Midbrain (tissue), 1 donor: ENCODE data around the gene LRFN2.

ENCODE experiments used
- DNase-seq: peaks from one replicate; lab custom pipeline; 2025; lab: John Stamatoyannopoulos, UW

Gene LRFN2

DNA sequence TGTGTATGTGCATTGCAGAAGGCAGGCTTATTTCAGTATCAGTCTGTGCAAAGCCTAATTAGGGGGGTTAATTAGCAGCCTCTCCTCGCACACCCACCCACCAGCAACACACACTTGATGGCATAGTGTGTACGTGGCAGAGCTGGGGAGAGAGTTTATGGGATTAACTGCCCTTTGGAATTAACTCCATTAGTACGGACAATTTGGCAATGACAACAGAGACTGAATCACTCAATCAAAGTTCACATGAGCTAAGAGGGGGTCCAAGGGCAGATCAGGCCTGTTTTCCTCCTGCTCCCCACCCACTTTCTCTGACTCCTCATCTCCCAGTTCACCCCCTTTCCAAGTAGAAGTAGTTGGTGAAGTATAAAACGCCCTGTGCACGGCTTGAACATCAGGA is 69.5 kb downstream of the LRFN2 start:
- no peak for DNase-seq

DNA sequence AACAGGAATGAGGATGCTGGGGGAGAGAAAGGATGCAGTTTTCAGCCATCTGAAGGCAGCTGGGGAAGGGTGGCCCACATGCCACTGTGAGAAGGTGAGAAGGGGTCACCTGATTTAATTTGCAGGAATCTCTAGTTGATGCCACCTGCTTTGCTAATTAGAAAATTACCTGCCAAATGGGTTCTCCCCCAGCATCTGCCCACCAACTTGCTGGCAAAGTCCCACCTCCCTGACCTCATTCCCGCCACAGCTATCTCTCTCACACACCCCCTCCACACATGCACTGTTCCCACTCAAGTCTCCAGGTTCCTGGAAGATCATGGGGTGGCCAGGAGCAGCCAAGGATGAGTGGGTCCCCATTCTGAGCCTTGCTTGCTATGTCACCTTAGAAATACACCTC is 70.7 kb downstream of the LRFN2 start:
- no peak for DNase-seq

DNA sequence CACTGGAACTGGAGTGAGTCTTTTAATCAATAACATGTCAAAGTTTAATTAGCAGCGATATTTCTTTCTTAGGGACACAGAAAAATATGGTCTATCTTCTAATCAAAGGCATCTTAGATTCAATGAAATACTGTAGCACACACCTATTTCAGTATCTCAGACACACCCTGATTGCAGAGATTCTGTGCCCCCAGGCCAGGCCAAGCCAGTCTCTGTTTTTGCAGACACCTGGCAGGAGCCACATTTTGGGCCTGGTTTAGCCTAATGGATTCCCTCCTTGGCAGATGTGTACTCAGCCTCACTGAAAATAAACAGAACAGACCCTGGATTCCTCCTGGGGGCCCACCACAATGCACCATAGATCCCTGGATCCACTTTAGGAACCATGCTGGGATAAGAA is 74.8 kb downstream of the LRFN2 start:
- no peak for DNase-seq

DNA sequence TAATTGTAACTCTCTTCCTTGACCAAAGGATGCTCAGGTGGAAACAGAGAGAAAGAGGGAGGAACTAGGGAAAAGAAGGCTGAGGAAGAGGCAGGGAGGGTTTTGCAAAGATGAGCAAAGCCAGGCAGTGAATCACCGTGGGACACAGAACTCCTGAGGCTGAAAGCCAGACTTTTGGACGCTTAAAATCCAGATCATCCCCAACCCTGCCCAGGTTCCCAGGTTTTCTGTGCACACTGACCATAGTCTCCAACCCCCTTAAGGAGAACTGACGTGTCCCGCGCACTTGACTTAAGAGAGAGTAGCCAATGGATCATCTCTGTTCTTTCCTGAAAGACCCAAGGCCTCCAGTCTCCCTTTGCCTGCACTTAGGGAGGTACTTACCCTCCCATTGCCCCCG is 75.3 kb downstream of the LRFN2 start:
- no peak for DNase-seq

- DNase-seq = no peak
Measured at GRCh38 chr6:40510442-40510841, 76.7 kb downstream of the LRFN2 start.

DNA sequence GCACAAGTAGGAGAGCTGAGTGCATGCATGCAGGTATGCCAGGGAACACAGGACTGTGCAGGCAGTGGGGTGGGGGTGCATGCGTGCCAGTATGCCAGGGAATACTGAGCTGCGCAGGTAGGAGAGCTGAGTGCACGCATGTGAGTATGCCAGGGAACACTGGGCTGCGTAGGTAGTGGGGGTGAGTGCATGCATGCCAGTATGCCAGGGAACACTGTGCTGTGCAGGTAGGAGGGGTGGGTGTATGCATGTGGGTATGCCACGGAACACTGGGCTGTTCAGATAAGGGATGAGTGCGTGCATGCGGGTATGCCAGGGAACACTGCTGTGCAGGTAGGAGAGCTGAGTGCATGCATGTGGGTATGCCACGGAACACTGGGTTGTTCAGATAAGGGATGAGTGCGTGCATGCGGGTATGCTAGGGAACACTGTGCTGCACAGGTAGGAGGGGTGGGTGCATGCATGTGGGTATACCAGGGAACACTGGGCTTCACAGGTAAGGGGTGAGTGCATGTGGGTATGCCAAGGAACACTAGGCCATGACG is 77.4 kb downstream of the LRFN2 start:
- DNase-seq = no peak

DNA sequence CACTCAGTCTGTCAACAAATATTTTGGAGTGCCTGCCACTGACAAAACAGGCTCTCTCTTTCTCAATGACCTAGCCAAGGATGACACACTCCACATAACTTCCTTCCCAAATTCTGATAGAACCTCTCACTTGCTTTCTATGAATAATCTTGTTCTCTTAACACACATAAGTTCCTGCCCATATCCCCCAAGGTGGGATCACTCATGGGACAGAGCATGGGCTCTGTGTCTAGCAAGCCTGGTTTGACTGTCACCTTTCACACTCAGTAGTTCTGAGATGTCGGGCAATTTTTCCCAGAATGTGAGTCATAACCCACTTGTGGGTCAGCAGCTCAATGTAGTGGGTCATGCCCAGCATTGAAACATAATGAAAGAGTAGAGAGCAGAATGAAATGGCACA is 78.1 kb downstream of the LRFN2 start:
- no peak for DNase-seq

GRCh38 chr6:40506954-40507353 is 80.2 kb downstream of the LRFN2 start:
- no peak for DNase-seq

GRCh38 chr6:40505191-40505810 is 81.9 kb downstream of the LRFN2 start:
- no peak for DNase-seq

DNA sequence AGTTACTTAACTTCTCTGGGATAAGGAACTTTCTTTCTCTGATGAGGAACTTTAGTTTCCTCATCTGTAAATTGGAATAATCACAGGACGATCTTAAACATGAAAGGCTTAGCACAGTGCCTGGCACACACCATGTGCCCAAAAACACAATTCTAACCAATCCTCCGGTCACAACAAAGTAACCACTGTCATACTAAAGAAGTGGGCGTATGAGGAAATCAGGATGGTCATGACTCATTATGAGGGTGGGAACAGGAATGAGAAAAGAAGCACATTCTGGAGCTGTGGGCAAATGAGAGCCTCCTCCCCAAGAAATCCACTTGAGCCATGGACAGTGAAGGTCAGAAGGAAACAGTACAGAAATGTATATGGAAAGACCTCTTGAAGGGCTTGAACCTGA is 82.9 kb downstream of the LRFN2 start:
- DNase-seq = no peak

DNA sequence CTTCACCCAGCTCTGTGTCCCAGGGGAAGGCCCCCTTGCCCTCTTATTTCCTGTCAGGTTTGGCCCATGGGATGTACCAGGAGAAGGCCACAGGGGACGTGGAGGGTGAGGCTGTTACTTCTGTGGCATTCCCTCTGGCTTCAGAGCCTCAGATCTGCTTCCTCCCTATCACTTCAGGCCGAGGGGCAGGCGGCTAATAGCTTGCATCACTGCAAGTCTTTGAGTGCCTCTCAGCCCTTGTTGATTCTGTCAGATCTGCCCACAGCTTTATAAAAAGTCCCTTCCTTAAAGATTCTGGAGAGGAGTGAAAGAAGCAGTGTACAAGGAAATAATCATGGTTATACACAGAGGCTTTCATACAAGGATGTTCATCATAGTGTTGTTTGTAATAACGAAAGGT is 86.9 kb downstream of the LRFN2 start:
- DNase-seq = no peak

DNA sequence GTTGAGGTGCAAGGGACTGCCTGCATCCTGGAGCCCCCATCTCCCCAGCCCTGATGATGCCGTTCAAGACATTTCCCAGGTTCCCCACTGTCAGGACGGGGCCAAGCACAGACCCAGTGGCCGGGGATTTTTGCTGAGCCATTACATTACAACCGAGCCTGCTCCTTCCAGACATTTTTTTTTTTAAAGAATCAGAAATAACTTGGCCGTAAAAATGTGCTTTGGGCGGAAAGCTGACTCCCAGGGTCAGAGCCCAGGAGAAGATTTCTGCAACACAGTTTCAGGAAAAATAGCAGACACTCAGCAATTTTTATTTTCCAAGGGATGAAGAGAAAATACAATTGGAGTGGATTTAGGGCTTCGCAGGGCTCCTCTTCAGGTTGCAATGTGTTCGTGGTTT is 87.9 kb downstream of the LRFN2 start:
- no peak for DNase-seq

GRCh38 chr6:40498148-40498547 is 89.0 kb downstream of the LRFN2 start:
- no peak for DNase-seq

DNA sequence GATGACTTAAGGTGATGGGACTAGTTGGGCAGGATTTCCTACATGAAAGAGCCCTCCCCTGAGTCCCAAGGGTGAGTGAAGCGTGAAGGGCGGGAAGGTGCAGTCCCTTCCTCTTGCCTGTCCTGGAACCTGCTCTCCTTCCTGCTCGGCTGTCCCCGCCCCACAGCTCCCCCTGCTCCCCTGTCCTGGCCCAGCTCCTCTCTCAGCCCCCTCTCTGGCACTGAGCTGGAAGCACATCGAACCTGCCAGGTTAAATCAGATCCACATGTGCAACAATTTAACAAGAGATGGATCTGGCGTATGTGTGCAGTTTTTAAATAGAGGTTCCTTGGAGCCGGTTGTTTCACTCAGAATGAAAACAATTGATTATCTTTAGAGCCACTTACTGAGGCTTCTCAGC is 95.0 kb downstream of the LRFN2 start:
- DNase-seq = no peak

DNA sequence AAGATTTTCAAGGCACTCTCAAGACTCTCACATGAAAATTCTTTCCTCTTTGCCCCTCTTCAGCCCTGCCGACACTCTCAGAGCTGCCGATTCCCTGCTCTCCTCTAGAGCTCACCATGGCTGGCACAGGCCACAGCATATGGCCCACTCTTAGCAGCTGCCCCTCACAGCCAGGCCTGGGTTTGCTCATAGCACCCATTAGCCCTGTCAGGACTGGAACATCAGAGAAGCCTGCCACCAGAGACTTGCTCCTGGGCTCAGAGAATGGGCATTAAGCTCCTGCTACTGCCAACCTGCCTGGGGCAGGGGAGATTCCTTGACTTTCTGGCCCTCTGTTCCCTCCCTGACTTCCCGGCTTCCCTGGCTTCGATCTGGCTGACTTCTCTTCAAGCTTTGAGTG is 96.7 kb downstream of the LRFN2 start:
- no peak for DNase-seq

DNA sequence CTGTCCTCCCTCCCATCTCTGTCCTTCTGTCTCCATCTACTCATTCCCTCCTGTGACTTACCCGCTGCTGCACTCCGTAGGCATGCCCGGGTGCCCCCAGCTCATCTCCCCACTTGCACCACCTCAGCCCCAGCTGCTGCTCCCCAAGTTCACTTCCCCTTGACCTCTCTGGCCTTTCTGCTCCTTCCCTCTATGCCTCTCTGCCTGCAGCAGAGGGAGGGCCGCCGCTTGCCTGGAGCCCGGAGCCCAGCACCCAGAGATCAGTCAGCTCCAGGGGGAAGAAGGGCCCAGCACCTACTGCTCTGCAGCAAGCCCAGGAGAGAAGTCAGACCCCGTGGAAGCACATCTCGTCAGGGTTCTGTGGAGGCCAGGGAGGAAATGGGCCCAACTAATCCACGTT is 97.4 kb downstream of the LRFN2 start:
- DNase-seq = no peak

GRCh38 chr6:40486576-40486975 is 100.6 kb downstream of the LRFN2 start:
- no peak for DNase-seq

DNA sequence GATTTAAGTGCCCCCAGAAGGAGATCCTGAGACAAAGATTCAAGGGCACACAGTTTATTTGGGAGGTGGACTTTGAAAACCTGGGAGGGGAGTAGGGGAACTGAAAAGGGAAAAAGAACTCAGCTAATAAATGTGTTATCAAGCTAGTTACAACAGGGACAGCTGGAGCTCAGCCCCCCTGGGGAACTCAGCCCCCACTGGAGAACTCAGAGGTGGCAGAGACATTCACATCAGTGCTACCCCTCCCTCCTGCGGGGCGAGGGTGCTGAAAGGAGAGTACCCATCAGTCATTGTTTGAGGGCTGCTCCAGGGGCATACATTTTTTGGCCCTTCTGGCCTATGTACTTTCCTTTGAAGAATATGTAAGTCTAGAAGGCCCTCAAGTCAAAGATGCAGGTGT is 101.4 kb downstream of the LRFN2 start:
- DNase-seq = no peak

DNA sequence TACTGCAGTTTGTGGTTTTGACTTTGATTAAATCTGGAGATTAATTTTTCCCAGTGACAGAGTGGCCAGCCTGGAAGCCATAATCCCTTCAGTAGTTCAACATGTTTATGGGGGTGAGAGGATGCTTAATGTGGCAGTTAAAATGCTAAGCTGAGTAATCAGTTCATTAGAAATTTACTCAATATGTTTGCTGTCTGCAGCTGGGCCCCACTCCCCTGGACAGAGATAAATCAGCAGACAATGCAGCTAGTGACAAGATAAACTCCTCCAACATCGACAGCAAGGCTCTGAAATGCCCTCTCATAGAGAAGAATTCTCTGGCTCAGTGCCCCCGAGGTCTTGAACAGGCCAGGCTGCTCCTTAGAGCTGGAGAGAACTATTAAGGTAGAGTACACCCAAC is 101.9 kb downstream of the LRFN2 start:
- DNase-seq = no peak

- DNase-seq = no peak
Measured at GRCh38 chr6:40484066-40484465, 103.1 kb downstream of the LRFN2 start.

DNA sequence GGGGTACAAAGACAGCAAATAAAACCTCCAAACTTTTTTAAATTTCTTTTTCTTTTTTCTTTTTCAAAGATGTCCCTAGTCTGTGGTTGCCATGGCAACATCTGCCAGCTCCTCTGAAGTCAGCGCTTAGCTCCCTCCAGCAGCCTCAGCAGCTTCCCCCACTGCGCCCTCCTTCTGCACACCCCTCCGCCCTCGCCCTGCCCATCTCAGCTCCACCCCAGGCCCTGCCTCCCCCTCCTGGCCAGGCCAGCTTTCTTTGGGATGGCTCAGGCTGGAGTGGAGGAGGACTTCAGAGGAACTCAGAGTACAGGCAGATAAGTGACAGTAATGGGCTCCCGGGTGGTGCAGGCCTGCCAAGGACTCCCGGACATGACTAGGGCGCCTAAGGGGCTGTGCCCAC is 104.6 kb downstream of the LRFN2 start:
- DNase-seq = peak; percentile 41

DNA sequence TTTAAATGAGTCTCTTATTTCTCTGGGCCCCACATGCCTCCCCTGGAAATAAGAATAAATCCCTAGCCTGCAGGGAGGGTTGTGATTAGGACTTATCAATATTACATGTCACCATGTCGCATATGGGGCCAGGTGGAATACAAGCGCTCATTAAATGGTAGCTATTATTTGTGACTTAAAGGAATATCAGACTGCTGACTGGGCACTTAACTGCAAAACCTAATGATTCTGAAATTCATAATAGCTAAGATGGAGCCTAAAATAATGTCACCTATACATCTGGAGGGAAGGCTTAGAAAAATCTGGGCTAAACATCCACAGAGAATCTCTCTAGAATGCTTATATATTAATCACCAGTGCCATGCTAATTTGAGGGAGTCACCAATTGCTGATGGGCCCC is 106.5 kb downstream of the LRFN2 start:
- DNase-seq = no peak

DNA sequence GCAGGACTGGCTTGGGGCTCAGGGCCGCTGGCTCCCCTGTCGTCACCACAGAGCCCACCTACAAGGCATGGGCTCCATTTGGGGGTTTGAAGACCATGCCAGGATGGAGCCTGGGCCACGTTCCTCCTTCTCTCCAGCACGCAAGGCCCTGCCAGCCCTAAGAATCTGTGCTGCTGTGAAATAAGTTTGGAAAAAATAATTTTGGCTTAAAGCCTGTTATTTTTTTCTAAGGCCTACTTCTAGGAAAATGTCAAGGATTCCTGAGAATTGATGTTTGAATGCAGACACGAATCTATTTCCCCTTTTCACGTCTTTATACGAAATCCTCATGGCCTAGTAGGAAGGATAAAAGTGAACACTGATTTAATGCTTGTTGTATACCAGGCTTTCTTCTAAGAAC is 107.5 kb downstream of the LRFN2 start:
- no peak for DNase-seq
